ENCODE data around the gene KIF26A. TPM values are rescaled to one million over a fixed set of nuclear protein-coding genes. Genes with fewer than 3 reads are reported as not detected.

Gene KIF26A
- total and polyA plus RNA-seq, 2 of the 4 experiments (the other 2 are of a cell fraction), result not detected

GRCh38 chr14:104140463-104141331 is 2.3 kb downstream of the KIF26A start:
- Histone ChIP-seq H3K4me1 (ENCODE audit: control insufficient read depth, insufficient read depth, low read length) (no peaks in the 10 kb centered on the region; the same call in 1 of the 2 replicates), H3K18ac (ENCODE audit: low read depth, low read length) (no peak overlapping the region), H2BK120ac (ENCODE audit: low read depth, low read length) (no peak overlapping the region), H2AFZ (replicated peaks; ENCODE audit: low read length, poor library complexity) (no peak overlapping the region), H2BK15ac (ENCODE audit: low read depth, low read length) (no peak overlapping the region), H2AK5ac (ENCODE audit: low read depth, low read length) (no peak overlapping the region), H3K27ac (ENCODE audit: insufficient read depth, low read length) (no peak overlapping the region), H3K4me3 (ENCODE audit: insufficient read depth, low read depth, low read length) (no peak overlapping the region), H2BK20ac (ENCODE audit: low read depth, low read length) (no peak overlapping the region), H4K5ac (ENCODE audit: low read depth, low read length) (no peak overlapping the region), H3K79me1 (ENCODE audit: low read depth in 1 of 2, low read length in 2 of 2) (no peaks in the 10 kb centered on the region), H3K36me3 (ENCODE audit: control insufficient read depth, insufficient read depth, low read length) (no peaks in the 10 kb centered on the region), H3K9me1 (ENCODE audit: insufficient read depth, low read length) (no peaks in the 10 kb centered on the region), H3K9me3 (ENCODE audit: control insufficient read depth, insufficient read depth, low read length) (no peaks in the 10 kb centered on the region), H4K91ac (ENCODE audit: insufficient read depth, low read depth, low read length) (no peak overlapping the region), H2BK5ac (ENCODE audit: low read depth, low read length, poor library complexity, severe bottlenecking) (no peak overlapping the region), H3K56ac (ENCODE audit: extremely low read depth, insufficient read depth, low read length) (no peak overlapping the region), H3K9ac (ENCODE audit: low read depth, low read length) (no peak overlapping the region), H3K4ac (ENCODE audit: low read depth, low read length) (no peak overlapping the region), H3K14ac (replicated peaks; ENCODE audit: low read depth, low read length) (no peak overlapping the region), H3K4me2 (ENCODE audit: low read depth, low read length) (no peak overlapping the region), H3K27me3 (ENCODE audit: control insufficient read depth, insufficient read depth, low read length) (peaks cover 37% of the 10 kb centered on the region), H4K20me1 (ENCODE audit: insufficient read depth, low read length) (no peaks in the 10 kb centered on the region), H3K23ac (ENCODE audit: low read depth, low read length) (no peak overlapping the region), H2AK9ac (replicated peaks; ENCODE audit: low read depth, low read length, poor library complexity) (no peak overlapping the region), H4K8ac (ENCODE audit: low read depth in 2 of 2, low read length in 2 of 2) (no peak overlapping the region)
- TF ChIP-seq RFX5 (IDR thresholded peaks at IDR 0.05; ENCODE audit: low read depth, low read length), result no peak
- TF ChIP-seq CHD1 (IDR thresholded peaks at IDR 0.05; ENCODE audit: low read depth, low read length), result no peak
- no peak for TF ChIP-seq ELK1 (IDR thresholded peaks at IDR 0.05; ENCODE audit: borderline replicate concordance, low read depth, low read length)
- TF ChIP-seq POLR2A (IDR thresholded peaks at IDR 0.05; ENCODE audit: low read depth, low read length), result no peak
- TF ChIP-seq MAFK (IDR thresholded peaks at IDR 0.05; ENCODE audit: low read depth, low read length), result no peak
- TF ChIP-seq NFE2L2 (IDR thresholded peaks at IDR 0.05; ENCODE audit: low read depth, low read length), result no peak
- TF ChIP-seq SMC3 (IDR thresholded peaks at IDR 0.05; ENCODE audit: low read depth, low read length), result no peak
- no peak for TF ChIP-seq CTCF (conservative IDR thresholded peaks at IDR 0.05; ENCODE audit: low read depth, low read length)
- TF ChIP-seq FOS (IDR thresholded peaks at IDR 0.05; ENCODE audit: low read depth, low read length), result no peak
- no peak for TF ChIP-seq MAZ (IDR thresholded peaks at IDR 0.05; ENCODE audit: borderline replicate concordance, low read depth, low read length)
- 67% methylated on average over 1 of the region's 12 CpGs; no CpG with 5 or more reads in 1 of the 2 experiments for WGBS, 2 experiments (ENCODE audit: extremely low coverage in 2 of 2, insufficient read length in 1 of 2)
- DNase-seq (no peak), ATAC-seq (ENCODE audit: low read depth) (no peak)
- in situ Hi-C loops (cut with MboI; ENCODE audit: low sequenced_read_pairs) (no loop called here), dilution Hi-C loops (cut with HindIII; ENCODE audit: low sequenced_read_pairs, unreplicated experiment) (no loop called here), intact Hi-C loops (cut with micrococcal nuclease) (no loop called here)
- ChIA-PET CTCF (no interaction called here), POLR2A (ENCODE audit: unreplicated experiment) (no interaction called here)
- BruUV-seq (replicated peaks), result no TSS peak

Measured in IMR-90 (cell line).